ENCODE results near the gene ETS1. TPM values are rescaled to one million over a fixed set of nuclear protein-coding genes. Genes with fewer than 3 reads are reported as not detected.

ETS1 gene
- total RNA-seq, 1 donor from 2014 or later: 0.54 TPM

GRCh38 chr11:128536506-128536905 is 50.9 kb downstream of the ETS1 start:
- no peak for DNase-seq (ENCODE audit: low spot score)
- Mint-ChIP-seq H3K36me3 (peaks cover 2% of the 10 kb centered on the region), H3K27me3 (ENCODE audit: insufficient read depth, low read depth) (peaks cover 68% of the 10 kb centered on the region), H3K27ac (no peak overlapping the region), H3K4me3 (no peak overlapping the region), H3K4me1 (peaks cover 19% of the 10 kb centered on the region), H3K9me3 (no peaks in the 10 kb centered on the region)
- Histone ChIP-seq H3K9ac (no peak overlapping the region), H2AFZ (replicated peaks) (no peak overlapping the region), H3K9me3 (ENCODE audit: low read depth) (no peaks in the 10 kb centered on the region), H3F3A (ENCODE audit: low read depth) (peaks cover 21% of the 10 kb centered on the region), H3K4me1 (peaks cover 10% of the 10 kb centered on the region), H3K79me2 (ENCODE audit: low read depth) (no peaks in the 10 kb centered on the region), H3K36me3 (no peaks in the 10 kb centered on the region), H3K4me2 (no peak overlapping the region), H3K27me3 (peaks cover 99% of the 10 kb centered on the region), H4K20me1 (ENCODE audit: low read depth) (peaks cover 52% of the 10 kb centered on the region), H3K4me3 (no peak overlapping the region), H3K27ac (no peak overlapping the region)
- TF ChIP-seq CTCF (IDR thresholded peaks at IDR 0.05) (no peak), EZH2 (IDR thresholded peaks at IDR 0.05) (no peak), EZH2phosphoT487 (IDR thresholded peaks at IDR 0.05) (no peak)

GRCh38 chr11:128535468-128536457 is 51.6 kb downstream of the ETS1 start:
- peaks cover 10% of the 10 kb centered on the region for H3K4me1 ChIP-seq
- H3K9ac ChIP-seq: no peak overlapping the region
- no peak for DNase-seq (ENCODE audit: low spot score)
- peaks cover 99% of the 10 kb centered on the region for H3K27me3 ChIP-seq
- H2AFZ ChIP-seq (replicated peaks): no peak overlapping the region
- Mint-ChIP-seq H3K4me1 (peaks cover 19% of the 10 kb centered on the region), H3K9me3 (no peaks in the 10 kb centered on the region), H3K27me3 (ENCODE audit: insufficient read depth, low read depth) (peaks cover 70% of the 10 kb centered on the region), H3K4me3 (no peak overlapping the region), H3K27ac (no peak overlapping the region), H3K36me3 (peaks cover 2% of the 10 kb centered on the region)
- no peaks in the 10 kb centered on the region for H3K79me2 ChIP-seq (ENCODE audit: low read depth)
- TF ChIP-seq EZH2phosphoT487 (IDR thresholded peaks at IDR 0.05): no peak
- no peak for TF ChIP-seq EZH2 (IDR thresholded peaks at IDR 0.05)
- no peak for TF ChIP-seq CTCF (IDR thresholded peaks at IDR 0.05)
- peaks cover 60% of the 10 kb centered on the region for H4K20me1 ChIP-seq (ENCODE audit: low read depth)
- no peak overlapping the region for H3K27ac ChIP-seq
- no peaks in the 10 kb centered on the region for H3K9me3 ChIP-seq (ENCODE audit: low read depth)
- no peaks in the 10 kb centered on the region for H3K36me3 ChIP-seq
- peaks cover 21% of the 10 kb centered on the region for H3F3A ChIP-seq (ENCODE audit: low read depth)
- H3K4me2 ChIP-seq: no peak overlapping the region
- H3K4me3 ChIP-seq: no peak overlapping the region

GRCh38 chr11:128533472-128533871 is 53.9 kb downstream of the ETS1 start:
- peaks cover 99% of the 10 kb centered on the region for H3K27me3 ChIP-seq
- H3K27ac Mint-ChIP-seq: no peak overlapping the region

More at GRCh38 chr11:128533472-128533871, 53.9 kb downstream of the ETS1 start:
- Histone ChIP-seq H3K27ac (no peak overlapping the region), H3K4me2 (peak overlapping the region; percentile 33), H3K9ac (no peak overlapping the region), H3K9me3 (ENCODE audit: low read depth) (no peaks in the 10 kb centered on the region), H3K79me2 (ENCODE audit: low read depth) (no peaks in the 10 kb centered on the region), H4K20me1 (ENCODE audit: low read depth) (peaks cover 80% of the 10 kb centered on the region), H3K36me3 (no peaks in the 10 kb centered on the region), H3K4me3 (no peak overlapping the region), H2AFZ (replicated peaks) (no peak overlapping the region), H3F3A (ENCODE audit: low read depth) (peaks cover 21% of the 10 kb centered on the region), H3K4me1 (peaks cover 10% of the 10 kb centered on the region)
- peaks cover 78% of the 10 kb centered on the region for H3K27me3 Mint-ChIP-seq (ENCODE audit: insufficient read depth, low read depth)
- no peak for DNase-seq (ENCODE audit: low spot score)
- H3K4me1 Mint-ChIP-seq: peaks cover 21% of the 10 kb centered on the region
- TF ChIP-seq CTCF (IDR thresholded peaks at IDR 0.05) (no peak), EZH2phosphoT487 (IDR thresholded peaks at IDR 0.05) (no peak), EZH2 (IDR thresholded peaks at IDR 0.05) (no peak)
- H3K9me3 Mint-ChIP-seq: no peaks in the 10 kb centered on the region
- no peaks in the 10 kb centered on the region for H3K36me3 Mint-ChIP-seq
- H3K4me3 Mint-ChIP-seq: no peak overlapping the region
